Testis (tissue), 3 donors: ENCODE results near the gene UBAC2. TPM values are rescaled to one million over a fixed set of nuclear protein-coding genes. Genes with fewer than 3 reads are reported as not detected.

ENCODE experiments used
- DNase-seq: peaks from one replicate; pipeline ENCODE4 v3.0.0-alpha.2; 2019
- H3K27ac ChIP-seq, 2 donors: fragments of 200-600 bp; sonication (generic); one replicate each; pipeline ENCODE4 v1.5.1; 2019
- H3K27me3 ChIP-seq: fragments of 200-600 bp; sonication (generic); one replicate; pipeline ENCODE4 v1.5.1; 2019
- H3K36me3 ChIP-seq: fragments of 200-600 bp; sonication (generic); one replicate; pipeline ENCODE4 v1.5.1; 2017; ENCODE audit warnings: low read depth; ENCODE audit errors: missing control alignments
- H3K4me1 ChIP-seq: fragments of 200-600 bp; sonication (generic); one replicate; pipeline ENCODE4 v1.5.1; 2019
- H3K4me3 ChIP-seq, 2 donors: fragments of 200-600 bp; sonication (generic); one replicate each; pipeline ENCODE4 v1.5.1; 2017 to 2019
- H3K9me3 ChIP-seq: fragments of 200-600 bp; sonication (generic); one replicate; pipeline ENCODE4 v1.5.1; 2017
- POLR2A ChIP-seq: fragments of 450-650 bp; IDR thresholded peaks from one replicate; pipeline ENCODE4 v1.6.1; 2017; ENCODE audit warnings: antibody characterized with exemption, mild to moderate bottlenecking, moderate library complexity
- WGBS, 2 donors: methylation state at CpG; one replicate each; pipeline ENCODE4 v1.1.5; 2018; 5-methylcytosine and 5-hydroxymethylcytosine counted together
- intact Hi-C: fragments of 100-400 bp; cut with DNase I; formaldehyde crosslinking; loops from one replicate; pipeline ENCODE4 v1.15.1; 2023; ENCODE audit warnings: low total_unique reads
- polyA plus RNA-seq: library from polyadenylated mRNA; stranded (reverse); fragments of 350-450 nt; fragmentation: Illumina TruSeq; extraction: RNeasy Lipid Tissue Mini Kit (QIAGEN cat#74804); gene quantifications from one replicate; pipeline ENCODE4 v1.2.3, GENCODE V29; 2014; ENCODE audit warnings: low read depth, low replicate concordance; ENCODE audit not compliant: insufficient read depth
- total RNA-seq, 2 donors: library from RNA; depleted of rRNA; stranded (reverse); fragments of >200 nt; gene quantifications; one replicate each; pipeline ENCODE4 v1.2.3, GENCODE V29; 2016
- TF ChIP-seq, protein P1 (sequence below), 3 experiments: fragments of 450-650 bp in 2 of 3; fragments of 200-600 bp in 1 of 3; sonication (generic) in 1 of 3; IDR thresholded peaks; one replicate each; pipeline ENCODE4 v1.5.1; 2016 to 2019; ENCODE audit warnings: antibody characterized with exemption in 3 of 3, mild to moderate bottlenecking in 2 of 3, moderate library complexity in 1 of 3

Gene UBAC2
- total and polyA plus RNA-seq, 3 donors from 2014 or later: 85.5 to 147 (median 93.0) TPM

DNA sequence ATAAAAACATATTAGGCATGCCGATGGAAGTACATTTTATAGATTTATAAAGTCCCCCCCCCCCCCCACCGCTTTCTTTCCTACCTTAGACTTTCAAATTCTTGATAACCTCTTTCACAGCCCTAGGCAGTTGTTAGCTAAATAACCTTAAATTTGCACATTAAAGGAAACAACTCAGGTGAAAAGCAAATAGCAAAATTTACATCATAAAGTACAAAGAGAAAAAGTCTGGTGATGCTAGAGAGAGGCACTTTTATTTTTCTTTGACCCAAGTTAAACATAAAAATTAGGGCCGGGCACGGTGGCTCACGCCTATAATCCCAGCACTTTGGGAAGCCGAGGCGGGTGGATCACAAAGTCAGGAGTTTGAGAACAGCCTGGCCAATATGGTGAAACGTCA is 15.0 kb upstream of the UBAC2 start:
- H3K4me3 ChIP-seq: no peak overlapping the region
- no peaks in the 10 kb centered on the region for H3K9me3 ChIP-seq
- no peak for DNase-seq
- peaks cover 14% of the 10 kb centered on the region for H3K4me1 ChIP-seq
- no peaks in the 10 kb centered on the region for H3K36me3 ChIP-seq
- WGBS, 2 donors: 71 to 78% methylated on average over 8 of the region's 8 CpGs
- intact Hi-C loops: no loop called here
- H3K27ac ChIP-seq: no peak overlapping the region
- no peaks in the 10 kb centered on the region for H3K27me3 ChIP-seq
- TF ChIP-seq, protein P1, sequence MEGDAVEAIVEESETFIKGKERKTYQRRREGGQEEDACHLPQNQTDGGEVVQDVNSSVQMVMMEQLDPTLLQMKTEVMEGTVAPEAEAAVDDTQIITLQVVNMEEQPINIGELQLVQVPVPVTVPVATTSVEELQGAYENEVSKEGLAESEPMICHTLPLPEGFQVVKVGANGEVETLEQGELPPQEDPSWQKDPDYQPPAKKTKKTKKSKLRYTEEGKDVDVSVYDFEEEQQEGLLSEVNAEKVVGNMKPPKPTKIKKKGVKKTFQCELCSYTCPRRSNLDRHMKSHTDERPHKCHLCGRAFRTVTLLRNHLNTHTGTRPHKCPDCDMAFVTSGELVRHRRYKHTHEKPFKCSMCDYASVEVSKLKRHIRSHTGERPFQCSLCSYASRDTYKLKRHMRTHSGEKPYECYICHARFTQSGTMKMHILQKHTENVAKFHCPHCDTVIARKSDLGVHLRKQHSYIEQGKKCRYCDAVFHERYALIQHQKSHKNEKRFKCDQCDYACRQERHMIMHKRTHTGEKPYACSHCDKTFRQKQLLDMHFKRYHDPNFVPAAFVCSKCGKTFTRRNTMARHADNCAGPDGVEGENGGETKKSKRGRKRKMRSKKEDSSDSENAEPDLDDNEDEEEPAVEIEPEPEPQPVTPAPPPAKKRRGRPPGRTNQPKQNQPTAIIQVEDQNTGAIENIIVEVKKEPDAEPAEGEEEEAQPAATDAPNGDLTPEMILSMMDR (IDR thresholded peaks at IDR 0.05): no peak
- TF ChIP-seq POLR2A: no peak

- WGBS, 2 donors: 64 to 71% methylated on average over 12 of the region's 12 CpGs
- Histone ChIP-seq H3K27ac (peak overlapping the region in 1 of 2 donors; percentile 56), H3K9me3 (no peaks in the 10 kb centered on the region), H3K4me1 (peaks cover 30% of the 10 kb centered on the region), H3K36me3 (no peaks in the 10 kb centered on the region), H3K4me3 (no peak overlapping the region), H3K27me3 (no peaks in the 10 kb centered on the region)
- TF ChIP-seq, protein P1 (IDR thresholded peaks at IDR 0.05): no peak
- TF ChIP-seq POLR2A: no peak
- peak; percentile 42 for DNase-seq
- intact Hi-C loops: no loop called here
Observed at GRCh38 chr13:99190147-99190985, 10.3 kb upstream of the UBAC2 start.

DNA sequence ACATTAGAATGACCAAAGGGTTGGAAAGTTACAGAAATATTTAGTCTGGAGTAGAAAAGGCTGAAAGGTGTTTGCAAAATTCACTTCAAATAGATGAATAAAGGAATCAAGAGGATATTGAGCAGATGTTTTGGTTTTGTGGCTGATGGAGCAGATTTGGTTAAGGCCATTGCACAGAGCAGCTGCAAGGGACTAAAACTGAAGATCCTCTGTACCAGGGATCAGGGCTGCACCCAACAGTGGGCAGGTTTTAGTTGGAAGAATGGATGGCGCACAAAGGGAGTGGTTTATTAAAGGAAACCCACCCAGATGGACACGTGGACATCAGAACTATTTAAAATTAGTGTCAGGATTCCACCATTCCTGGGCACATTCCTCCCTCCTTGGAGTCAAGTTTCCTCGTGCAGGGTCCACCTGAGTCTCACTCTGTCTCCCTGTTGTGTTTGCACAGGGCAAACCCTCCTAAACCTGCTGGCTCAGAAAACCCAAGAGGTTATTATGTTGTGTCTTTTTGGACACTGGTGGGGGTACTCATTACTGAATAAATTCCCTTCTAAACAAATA is 9.2 kb upstream of the UBAC2 start:
- no peak for TF ChIP-seq POLR2A
- TF ChIP-seq, protein P1 (IDR thresholded peaks at IDR 0.05): no peak
- Histone ChIP-seq H3K4me1 (peaks cover 30% of the 10 kb centered on the region), H3K4me3 (no peak overlapping the region), H3K9me3 (no peaks in the 10 kb centered on the region), H3K27me3 (no peaks in the 10 kb centered on the region), H3K36me3 (no peaks in the 10 kb centered on the region), H3K27ac (no peak overlapping the region)
- DNase-seq: no peak
- WGBS, 2 donors: 72 to 73% methylated on average over 3 of the region's 3 CpGs
- intact Hi-C loops: no loop called here

- no peak overlapping the region for H3K4me3 ChIP-seq
- DNase-seq: no peak
- no peaks in the 10 kb centered on the region for H3K36me3 ChIP-seq
- intact Hi-C loops: no loop called here
- H3K27me3 ChIP-seq: no peaks in the 10 kb centered on the region
- peaks cover 30% of the 10 kb centered on the region for H3K4me1 ChIP-seq
- no peak overlapping the region for H3K27ac ChIP-seq
- no peaks in the 10 kb centered on the region for H3K9me3 ChIP-seq
- WGBS, 2 donors: 88 to 92% methylated on average over 7 of the region's 7 CpGs
- no peak for TF ChIP-seq POLR2A
- TF ChIP-seq, protein P1 (IDR thresholded peaks at IDR 0.05): no peak
Observed at GRCh38 chr13:99191900-99192399, 8.7 kb upstream of the UBAC2 start.
